Measurements from ENCODE around the gene CD81.

GRCh38 chr11:2410616-2411015 lies 33.5 kb downstream of the CD81 start:
- TF ChIP-seq POLR2AphosphoS5 (IDR thresholded peaks at IDR 0.05), result no peak
- no peak for TF ChIP-seq POLR2A (IDR thresholded peaks at IDR 0.05)

Measured in gastroesophageal sphincter (tissue), 2 donors.